Endothelial cell (in vitro differentiated cells): Measurements from ENCODE around the gene TRPM4. TPM values are rescaled to one million over a fixed set of nuclear protein-coding genes. Genes with fewer than 3 reads are reported as not detected.

Experiments used
- DNase-seq: peaks from one replicate; pipeline ENCODE4 v3.0.0; 2021; ENCODE audit warnings: low spot score
- H3K27ac Mint-ChIP-seq: one replicate; pipeline ENCODE4 v1.8.0; 2021; ENCODE audit warnings: mixed read lengths, inconsistent platforms; ENCODE audit not compliant: unreplicated experiment
- H3K27me3 Mint-ChIP-seq: one replicate; pipeline ENCODE4 v1.8.0; 2021; ENCODE audit warnings: mild to moderate bottlenecking, moderate library complexity, mixed read lengths, inconsistent platforms; ENCODE audit not compliant: unreplicated experiment
- H3K36me3 Mint-ChIP-seq: one replicate; pipeline ENCODE4 v1.8.0; 2021; ENCODE audit warnings: mild to moderate bottlenecking, low read depth, mixed read lengths, inconsistent platforms; ENCODE audit not compliant: unreplicated experiment
- H3K4me1 Mint-ChIP-seq: one replicate; pipeline ENCODE4 v1.8.0; 2021; ENCODE audit warnings: mild to moderate bottlenecking, mixed read lengths, inconsistent platforms; ENCODE audit not compliant: unreplicated experiment
- H3K4me3 Mint-ChIP-seq: one replicate; pipeline ENCODE4 v1.8.0; 2021; ENCODE audit warnings: mild to moderate bottlenecking, mixed read lengths, inconsistent platforms; ENCODE audit not compliant: unreplicated experiment
- H3K9me3 Mint-ChIP-seq: one replicate; pipeline ENCODE4 v1.8.0; 2021; ENCODE audit warnings: mixed read lengths, inconsistent platforms; ENCODE audit not compliant: unreplicated experiment
- total RNA-seq: library from RNA; stranded (reverse); fragmentation: NEBNext Ultra II Directional; extraction: Animal tissue kit (Norgen Biotek cat#: 25700); gene quantifications from one replicate; pipeline ENCODE4 v1.2.1, GENCODE V29; 2021; ENCODE audit not compliant: unreplicated experiment
- TF ChIP-seq, protein P1 (sequence below): fragments of 200-600 bp; sonication (generic); IDR thresholded peaks from one replicate; pipeline ENCODE4 v1.5.0; 2021; ENCODE audit warnings: antibody characterized with exemption; ENCODE audit not compliant: unreplicated experiment

TRPM4 gene
- total RNA-seq, 1 donor from 2014 or later = 75.3 TPM

DNA sequence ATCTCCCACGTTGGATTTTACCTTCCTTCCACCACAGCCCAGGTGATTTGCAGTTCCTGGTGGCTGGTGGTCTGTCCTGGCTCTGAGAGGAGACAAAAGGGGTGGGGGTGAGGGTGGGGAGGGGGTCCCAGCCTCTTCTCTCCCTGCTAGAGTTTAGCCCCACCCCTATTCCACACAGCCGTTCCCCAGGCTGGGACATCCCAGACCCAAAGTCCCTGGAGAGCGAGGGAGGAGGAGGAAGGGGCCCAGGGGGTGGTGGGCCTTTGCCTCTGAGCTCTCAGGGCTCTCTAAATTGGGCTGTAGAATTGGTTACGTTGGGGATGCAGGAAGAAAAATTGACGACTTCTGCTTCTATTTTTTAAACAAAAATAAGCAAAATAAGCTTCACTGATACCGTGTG is 85.5 kb downstream of the TRPM4 start:
- Mint-ChIP-seq H3K4me1 (no peaks in the 10 kb centered on the region), H3K4me3 (no peak overlapping the region), H3K27me3 (no peaks in the 10 kb centered on the region), H3K27ac (no peak overlapping the region), H3K9me3 (no peaks in the 10 kb centered on the region), H3K36me3 (no peaks in the 10 kb centered on the region)
- TF ChIP-seq, protein P1, sequence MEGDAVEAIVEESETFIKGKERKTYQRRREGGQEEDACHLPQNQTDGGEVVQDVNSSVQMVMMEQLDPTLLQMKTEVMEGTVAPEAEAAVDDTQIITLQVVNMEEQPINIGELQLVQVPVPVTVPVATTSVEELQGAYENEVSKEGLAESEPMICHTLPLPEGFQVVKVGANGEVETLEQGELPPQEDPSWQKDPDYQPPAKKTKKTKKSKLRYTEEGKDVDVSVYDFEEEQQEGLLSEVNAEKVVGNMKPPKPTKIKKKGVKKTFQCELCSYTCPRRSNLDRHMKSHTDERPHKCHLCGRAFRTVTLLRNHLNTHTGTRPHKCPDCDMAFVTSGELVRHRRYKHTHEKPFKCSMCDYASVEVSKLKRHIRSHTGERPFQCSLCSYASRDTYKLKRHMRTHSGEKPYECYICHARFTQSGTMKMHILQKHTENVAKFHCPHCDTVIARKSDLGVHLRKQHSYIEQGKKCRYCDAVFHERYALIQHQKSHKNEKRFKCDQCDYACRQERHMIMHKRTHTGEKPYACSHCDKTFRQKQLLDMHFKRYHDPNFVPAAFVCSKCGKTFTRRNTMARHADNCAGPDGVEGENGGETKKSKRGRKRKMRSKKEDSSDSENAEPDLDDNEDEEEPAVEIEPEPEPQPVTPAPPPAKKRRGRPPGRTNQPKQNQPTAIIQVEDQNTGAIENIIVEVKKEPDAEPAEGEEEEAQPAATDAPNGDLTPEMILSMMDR = no peak
- no peak for DNase-seq

GRCh38 chr19:49243726-49244125 is 86.1 kb downstream of the TRPM4 start:
- H3K27ac Mint-ChIP-seq = no peak overlapping the region
- H3K9me3 Mint-ChIP-seq = no peaks in the 10 kb centered on the region
- no peaks in the 10 kb centered on the region for H3K27me3 Mint-ChIP-seq
- no peak for DNase-seq
- TF ChIP-seq, protein P1 = no peak
- H3K4me3 Mint-ChIP-seq = no peak overlapping the region
- H3K36me3 Mint-ChIP-seq = no peaks in the 10 kb centered on the region
- H3K4me1 Mint-ChIP-seq = no peaks in the 10 kb centered on the region

DNA sequence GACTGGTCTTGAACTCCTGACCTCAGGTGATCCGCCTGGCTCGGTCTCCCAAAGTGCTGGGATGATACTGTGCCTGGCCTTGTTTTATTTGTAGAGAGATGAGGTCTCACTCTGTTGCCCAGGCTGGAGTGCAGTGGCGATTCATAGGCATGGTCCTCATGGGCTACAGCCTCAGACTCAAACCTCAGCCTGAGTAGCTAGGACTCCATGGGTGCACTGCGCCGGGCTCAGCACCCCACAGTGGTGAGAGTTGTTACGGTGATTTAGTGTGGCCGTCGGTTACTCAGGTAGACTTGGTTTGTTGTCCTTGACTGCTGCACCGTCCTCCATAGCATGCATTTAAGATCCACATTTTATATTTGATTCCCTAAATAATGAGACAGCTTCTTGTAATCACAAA is 86.7 kb downstream of the TRPM4 start:
- Mint-ChIP-seq H3K27me3 (no peaks in the 10 kb centered on the region), H3K36me3 (no peaks in the 10 kb centered on the region), H3K4me3 (no peak overlapping the region), H3K9me3 (no peaks in the 10 kb centered on the region), H3K4me1 (no peaks in the 10 kb centered on the region), H3K27ac (no peak overlapping the region)
- TF ChIP-seq, protein P1 = no peak
- no peak for DNase-seq

DNA sequence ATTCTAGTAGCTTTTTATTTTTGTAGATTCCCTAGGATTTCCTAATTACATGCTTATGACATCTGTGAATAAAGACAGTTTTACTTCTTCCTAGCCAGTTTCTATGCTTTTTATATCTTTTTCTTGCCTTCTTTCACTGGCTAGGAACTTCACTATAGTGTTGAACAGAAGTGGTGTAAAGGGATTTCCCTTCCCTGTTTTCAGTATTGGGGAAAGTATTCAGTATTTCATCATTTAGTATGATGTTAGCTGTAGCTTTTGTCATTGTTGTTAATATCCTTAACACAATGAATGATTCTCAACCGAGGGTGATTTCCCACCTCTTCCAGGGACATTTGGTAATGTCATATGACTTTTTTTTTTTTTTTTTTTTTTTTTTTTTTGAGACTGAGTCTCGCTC is 90.1 kb downstream of the TRPM4 start:
- no peaks in the 10 kb centered on the region for H3K4me1 Mint-ChIP-seq
- no peak for DNase-seq
- H3K4me3 Mint-ChIP-seq = no peak overlapping the region
- peaks cover 10% of the 10 kb centered on the region for H3K36me3 Mint-ChIP-seq
- no peaks in the 10 kb centered on the region for H3K9me3 Mint-ChIP-seq
- peaks cover 2% of the 10 kb centered on the region for H3K27me3 Mint-ChIP-seq
- no peak overlapping the region for H3K27ac Mint-ChIP-seq
- TF ChIP-seq, protein P1 = no peak

DNA sequence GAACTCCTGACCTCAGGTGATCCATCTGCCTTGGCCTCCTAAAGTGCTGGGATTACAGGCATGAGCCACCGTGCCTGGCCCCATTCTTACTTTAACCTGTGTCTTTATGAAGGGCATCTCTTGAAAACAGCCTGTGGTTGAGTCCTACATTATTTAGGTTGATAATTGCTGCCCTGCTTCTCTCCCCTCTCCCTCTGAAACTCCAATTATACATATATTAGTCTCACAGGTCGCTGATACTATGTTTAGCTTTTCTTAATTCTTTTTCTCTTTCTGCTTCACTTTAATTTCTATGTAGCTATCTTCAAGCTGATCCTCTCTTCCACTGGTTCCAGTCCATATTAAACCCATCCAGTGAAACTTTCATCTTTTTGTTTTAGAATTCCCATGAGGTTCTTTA is 92.3 kb downstream of the TRPM4 start:
- Mint-ChIP-seq H3K36me3 (peaks cover 10% of the 10 kb centered on the region), H3K27me3 (peaks cover 2% of the 10 kb centered on the region), H3K27ac (no peak overlapping the region), H3K4me1 (no peaks in the 10 kb centered on the region), H3K9me3 (no peaks in the 10 kb centered on the region), H3K4me3 (no peak overlapping the region)
- TF ChIP-seq, protein P1 = no peak
- no peak for DNase-seq
